Right lobe of liver (tissue), 6 donors: ENCODE results near the gene CDYL. TPM values are rescaled to one million over a fixed set of nuclear protein-coding genes. Genes with fewer than 3 reads are reported as not detected.

Source experiments
- ATAC-seq, 4 donors: fragments of 200-7000 bp; cut with Tn5 transposase; one replicate each; pipeline ENCODE4 v1.9.1; 2020; ENCODE audit warnings: mild to moderate bottlenecking in 4 of 4, moderate library complexity in 4 of 4
- DNase-seq, 3 donors: peaks; one replicate each; pipeline ENCODE4 v3.0.0-alpha.2; 2020
- H3K27ac ChIP-seq, 3 donors: fragments of 200-600 bp; one replicate each; pipeline ENCODE4 v1.8.0; 2022
- H3K27me3 ChIP-seq, 2 donors: fragments of 200-600 bp; one replicate each; pipeline ENCODE4 v1.8.0; 2022
- H3K36me3 ChIP-seq, 4 donors: fragments of 200-600 bp; sonication (generic) in 1 of 4; one replicate each; pipeline versions ENCODE4 v1.5.1 to v1.8.0; 2017 to 2022; ENCODE audit warnings: control low read depth in 1 of 4
- H3K4me1 ChIP-seq, 4 donors: fragments of 200-600 bp; sonication (generic) in 1 of 4; one replicate each; pipeline versions ENCODE4 v1.5.1 to v1.8.0; 2017 to 2022; ENCODE audit warnings: control low read depth in 1 of 4
- H3K4me3 ChIP-seq, 3 donors: fragments of 200-600 bp; one replicate each; pipeline ENCODE4 v1.8.0; 2022
- H3K9me3 ChIP-seq, 4 donors: fragments of 200-600 bp; sonication (generic) in 1 of 4; one replicate each; pipeline versions ENCODE4 v1.5.1 to v1.8.0; 2017 to 2022; ENCODE audit warnings: control low read depth in 1 of 4
- POLR2A ChIP-seq: fragments of 450-650 bp; IDR thresholded peaks from one replicate; pipeline ENCODE4 v1.6.1; 2017; ENCODE audit warnings: antibody characterized with exemption, mild to moderate bottlenecking
- WGBS: methylation state at CpG from one replicate; pipeline ENCODE4 v1.1.6; 2018; ENCODE audit warnings: low coverage, low lambda C conversion rate; ENCODE audit not compliant: insufficient coverage; ENCODE audit errors: missing lambda C conversion rate; 5-methylcytosine and 5-hydroxymethylcytosine counted together
- intact Hi-C, 2 donors: fragments of 100-400 bp; cut with DNase I; formaldehyde crosslinking; loops; one replicate each; pipeline versions ENCODE4 v1.11.2 to v1.14.1; 2022
- total RNA-seq, 6 experiments: library from RNA; depleted of rRNA in 2 of 6; stranded (reverse); fragments of >200 nt in 2 of 6; fragmentation: NEBNext Ultra II Directional in 3 of 6; extraction: Animal tissue kit (Norgen Biotek cat#: 25700) in 3 of 6; gene quantifications; one replicate each; pipeline versions ENCODE4 v1.1.0 to v1.2.4, GENCODE V29; 2016 to 2023
- TF ChIP-seq, protein P1 (sequence below), 4 donors: fragments of 200-600 bp in 3 of 4; fragments of 450-650 bp in 1 of 4; IDR thresholded peaks; one replicate each; pipeline versions ENCODE4 v1.5.1 to v1.8.0; 2016 to 2022; ENCODE audit warnings: antibody characterized with exemption in 4 of 4, mild to moderate bottlenecking in 2 of 4
- donor health status: DM: no; HTN: yes; CAD: no.
- donor health status: DM: no; HTN: no; CAD: no.
- donor health status: DM: no; HTN: no; CAD: no.
- donor health status: DM: no; HTN: yes; CAD: no.
- donor health status: DM: no; HTN: yes; CAD: no.

The CDYL gene
- total RNA-seq, 6 experiments from 2014 or later: 5.0 to 16.1 (median 13.1) TPM

DNA sequence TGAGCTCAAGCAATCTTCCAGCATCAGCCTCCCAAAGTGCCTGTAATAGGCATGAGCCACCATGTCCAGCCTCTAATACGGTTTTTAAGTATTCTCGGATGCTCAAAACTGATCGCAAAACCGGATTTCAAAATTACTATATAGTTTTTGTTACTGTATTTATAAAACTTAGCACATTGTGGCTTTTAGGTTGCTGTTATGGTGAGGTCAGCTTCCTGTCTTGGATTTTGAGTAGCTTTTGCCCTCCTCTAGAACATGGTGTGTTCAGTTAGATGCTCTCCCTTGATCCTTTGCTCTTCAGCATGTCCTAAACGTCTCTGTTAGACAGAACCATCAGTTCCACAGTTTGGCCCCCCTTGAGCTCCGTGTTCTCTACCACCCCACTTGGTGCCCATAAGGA, 131.4 kb downstream of the CDYL start:
- peaks cover 0 to 18% (median 5%) of the 10 kb centered on the region in 4 donors for H3K4me1 ChIP-seq
- 83% methylated on average over 6 of the region's 6 CpGs for WGBS
- ATAC-seq: no peak

GRCh38 chr6:4908062-4908461, 131.9 kb downstream of the CDYL start:
- H3K4me1 ChIP-seq: peaks cover 0 to 18% (median 5%) of the 10 kb centered on the region in 4 donors
- 90% methylated on average over 2 of the region's 4 CpGs for WGBS
- no peaks in the 10 kb centered on the region for H3K27me3 ChIP-seq
- no peak overlapping the region for H3K27ac ChIP-seq
- no peaks in the 10 kb centered on the region for H3K9me3 ChIP-seq
- ATAC-seq (no peak), DNase-seq (no peak)
- no peaks in the 10 kb centered on the region for H3K36me3 ChIP-seq
- TF ChIP-seq POLR2A: no peak
- TF ChIP-seq, protein P1, sequence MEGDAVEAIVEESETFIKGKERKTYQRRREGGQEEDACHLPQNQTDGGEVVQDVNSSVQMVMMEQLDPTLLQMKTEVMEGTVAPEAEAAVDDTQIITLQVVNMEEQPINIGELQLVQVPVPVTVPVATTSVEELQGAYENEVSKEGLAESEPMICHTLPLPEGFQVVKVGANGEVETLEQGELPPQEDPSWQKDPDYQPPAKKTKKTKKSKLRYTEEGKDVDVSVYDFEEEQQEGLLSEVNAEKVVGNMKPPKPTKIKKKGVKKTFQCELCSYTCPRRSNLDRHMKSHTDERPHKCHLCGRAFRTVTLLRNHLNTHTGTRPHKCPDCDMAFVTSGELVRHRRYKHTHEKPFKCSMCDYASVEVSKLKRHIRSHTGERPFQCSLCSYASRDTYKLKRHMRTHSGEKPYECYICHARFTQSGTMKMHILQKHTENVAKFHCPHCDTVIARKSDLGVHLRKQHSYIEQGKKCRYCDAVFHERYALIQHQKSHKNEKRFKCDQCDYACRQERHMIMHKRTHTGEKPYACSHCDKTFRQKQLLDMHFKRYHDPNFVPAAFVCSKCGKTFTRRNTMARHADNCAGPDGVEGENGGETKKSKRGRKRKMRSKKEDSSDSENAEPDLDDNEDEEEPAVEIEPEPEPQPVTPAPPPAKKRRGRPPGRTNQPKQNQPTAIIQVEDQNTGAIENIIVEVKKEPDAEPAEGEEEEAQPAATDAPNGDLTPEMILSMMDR (IDR thresholded peaks at IDR 0.05): no peak
- no peak overlapping the region for H3K4me3 ChIP-seq
- intact Hi-C loops: no loop called here

More for the DNA sequence above, 131.4 kb downstream of the CDYL start:
- no peak for TF ChIP-seq POLR2A
- TF ChIP-seq, protein P1 (IDR thresholded peaks at IDR 0.05): no peak
- Histone ChIP-seq H3K9me3 (no peaks in the 10 kb centered on the region), H3K27me3 (no peaks in the 10 kb centered on the region), H3K4me3 (no peak overlapping the region), H3K36me3 (no peaks in the 10 kb centered on the region), H3K27ac (no peak overlapping the region)
- DNase-seq: no peak
- intact Hi-C loops: no loop called here

GRCh38 chr6:4909063-4909706, 133.0 kb downstream of the CDYL start:
- whole genome bisulfite sequencing: 88% methylated on average over 8 of the region's 10 CpGs
- Histone ChIP-seq H3K4me3 (no peak overlapping the region), H3K27ac (no peak overlapping the region), H3K27me3 (no peaks in the 10 kb centered on the region), H3K4me1 (peaks cover 0 to 17% (median 5%) of the 10 kb centered on the region in 4 donors), H3K9me3 (no peaks in the 10 kb centered on the region), H3K36me3 (no peaks in the 10 kb centered on the region)
- ATAC-seq (no peak), DNase-seq (no peak)
- TF ChIP-seq, protein P1 (IDR thresholded peaks at IDR 0.05): no peak
- no peak for TF ChIP-seq POLR2A
- intact Hi-C loops: no loop called here

DNA sequence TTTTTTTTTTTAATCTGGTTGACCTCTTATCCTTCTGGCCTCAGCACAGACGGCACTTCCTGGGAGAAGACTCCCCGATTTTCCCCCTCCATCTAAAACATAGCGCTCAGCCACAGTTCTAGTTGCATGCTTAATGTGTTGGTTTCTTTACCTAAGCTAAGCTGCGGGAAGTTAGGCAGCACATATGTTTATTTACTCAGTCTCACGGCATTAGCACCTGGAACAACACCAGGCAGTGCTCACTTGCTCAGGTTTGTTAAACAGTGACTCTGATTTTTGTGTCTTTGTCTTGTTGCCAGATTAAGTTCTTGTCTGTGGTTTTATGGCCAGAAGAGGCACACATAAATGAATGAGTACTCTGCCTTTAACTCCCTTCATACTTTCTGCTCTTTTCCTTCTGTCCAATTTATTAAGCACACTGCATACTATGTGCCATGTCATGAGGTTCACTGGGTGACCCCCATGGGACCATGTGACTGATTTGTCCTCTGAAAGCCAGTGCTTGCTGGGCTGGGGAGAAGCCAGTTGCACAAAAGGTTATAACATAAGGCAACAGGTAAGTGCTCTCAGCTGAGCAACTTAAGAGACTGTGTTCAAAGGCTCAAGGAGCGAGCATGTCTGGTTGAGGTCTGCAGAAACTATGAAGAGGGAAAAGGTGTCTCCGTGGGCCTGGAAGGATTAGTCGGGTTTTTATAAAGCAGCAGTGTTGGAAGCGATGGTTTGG, 134.0 kb downstream of the CDYL start:
- intact Hi-C loops: no loop called here
- WGBS: 83% methylated on average over 9 of the region's 9 CpGs
- peaks cover 0 to 17% (median 5%) of the 10 kb centered on the region in 4 donors for H3K4me1 ChIP-seq
- no peaks in the 10 kb centered on the region for H3K9me3 ChIP-seq
- H3K36me3 ChIP-seq: no peaks in the 10 kb centered on the region
- no peak for DNase-seq
- H3K27me3 ChIP-seq: no peaks in the 10 kb centered on the region
- TF ChIP-seq, protein P1 (IDR thresholded peaks at IDR 0.05): no peak
- TF ChIP-seq POLR2A: no peak
- no peak overlapping the region for H3K27ac ChIP-seq
- H3K4me3 ChIP-seq: no peak overlapping the region
- ATAC-seq: peak; percentile 50 to 73 (median 72)
